GM12878 (cell line): Measurements from ENCODE around the gene M1AP. TPM values are rescaled to one million over a fixed set of nuclear protein-coding genes. Genes with fewer than 3 reads are reported as not detected.

Experiments used
- ATAC-seq: fragments of 200-7000 bp; cut with Tn5 transposase; 3 replicates; pipeline ENCODE4 v1.9.1; 2020; ENCODE audit warnings: mild to moderate bottlenecking, moderate library complexity
- BruUV-seq: library from RNA; stranded (reverse); fragments of 400-500 nt; replicated peaks from 2 replicates; lab custom pipeline; 2021; lab: Mats Ljungman, UMichigan
- CTCF ChIA-PET: fragments of 300-600 bp; sonication (Branson Sonifier 250); formaldehyde crosslinking; extraction: SDS; loops from one replicate; lab custom pipeline; 2021; ENCODE audit warnings: inconsistent platforms; lab: Yijun Ruan, JAX
- POLR2A ChIA-PET: fragments of 350-600 bp; formaldehyde crosslinking; extraction: SDS; loops from one replicate; lab custom pipeline; 2021; ENCODE audit warnings: inconsistent platforms; lab: Charles Lee
- RAD21 ChIA-PET: fragments of 300-600 bp; sonication (Branson Sonifier 250); formaldehyde crosslinking; loops from one replicate; lab custom pipeline; 2023; ENCODE audit warnings: antibody characterized with exemption; ENCODE audit not compliant: unreplicated experiment; lab: Charles Lee
- SMC1A ChIA-PET: fragments of 300-600 bp; sonication (Branson Sonifier 250); formaldehyde crosslinking; loops from one replicate; lab custom pipeline; 2023; ENCODE audit not compliant: unreplicated experiment, uncharacterized antibody; lab: Charles Lee
- DNase-seq: peaks from one replicate; pipeline ENCODE4 v3.0.0-alpha.2; 2011; ENCODE audit warnings: low read depth, low spot score
- FAIRE-seq: peaks from 3 replicates; lab custom pipeline; 2011; peaks lifted over from hg19 to GRCh38; lab: Jason Lieb, UNC
- H2AFZ ChIP-seq: 2 replicates; pipeline ENCODE4 v1.6.0; 2011; ENCODE audit warnings: low read depth, low read length, control low read depth; ENCODE audit not compliant: control insufficient read depth
- H3K27ac ChIP-seq: 2 replicates; pipeline ENCODE4 v1.5.1; 2011; ENCODE audit warnings: control low read depth; ENCODE audit not compliant: control insufficient read depth, insufficient read depth
- H3K27me3 ChIP-seq, 2 experiments: replicated peaks in 1 of 2; 2 replicates each; pipeline versions ENCODE4 v1.6.0 to v1.6.1; 2011; ENCODE audit warnings: low read length in 1 of 2; ENCODE audit not compliant: control insufficient read depth in 2 of 2, insufficient read depth in 2 of 2
- H3K36me3 ChIP-seq, 2 experiments: 2 replicates each; pipeline ENCODE4 v1.5.1; 2011; ENCODE audit warnings: low read length in 1 of 2; ENCODE audit not compliant: control insufficient read depth in 2 of 2, insufficient read depth in 2 of 2
- H3K4me1 ChIP-seq: 2 replicates; pipeline ENCODE4 v1.6.1; 2011; ENCODE audit warnings: mild to moderate bottlenecking, low read length, moderate library complexity, mixed read lengths; ENCODE audit not compliant: control insufficient read depth, insufficient read depth
- H3K4me2 ChIP-seq: 2 replicates; pipeline ENCODE4 v1.6.0; 2011; ENCODE audit warnings: control low read depth; ENCODE audit not compliant: control insufficient read depth, insufficient read depth
- H3K4me3 ChIP-seq: fragments of 200-600 bp; sonication (generic); 2 replicates; pipeline ENCODE4 v1.5.1; 2016
- H3K79me2 ChIP-seq: 2 replicates; pipeline ENCODE4 v1.6.0; 2011; ENCODE audit warnings: low read length; ENCODE audit not compliant: control insufficient read depth, insufficient read depth
- H3K9ac ChIP-seq: 2 replicates; pipeline ENCODE4 v1.8.0; 2011; ENCODE audit warnings: low read length, control low read depth, mixed read lengths; ENCODE audit not compliant: control insufficient read depth, insufficient read depth
- H3K9me3 ChIP-seq: replicated peaks from 3 replicates; pipeline ENCODE4 v1.5.1; 2011; ENCODE audit warnings: mild to moderate bottlenecking, low read length; ENCODE audit not compliant: control insufficient read depth, insufficient read depth
- H4K20me1 ChIP-seq: 2 replicates; pipeline ENCODE4 v1.6.0; 2011; ENCODE audit not compliant: control insufficient read depth, insufficient read depth
- ATF7 ChIP-seq: fragments of 450-650 bp; IDR thresholded peaks from 2 replicates; pipeline ENCODE4 v1.6.1; 2016; ENCODE audit warnings: low read depth, mild to moderate bottlenecking
- CBX5 ChIP-seq: sonication (generic); IDR thresholded peaks from 2 replicates; pipeline ENCODE4 v1.6.1; 2016; ENCODE audit warnings: low read depth, moderate library complexity, mild to moderate bottlenecking, inconsistent platforms
- CHD2 ChIP-seq: IDR thresholded peaks from 2 replicates; pipeline ENCODE4 v1.6.1; 2011; ENCODE audit warnings: low read depth, low read length, improper control_type of control experiment, borderline replicate concordance
- CHD4 ChIP-seq: fragments of 200-600 bp; sonication (generic); IDR thresholded peaks from 2 replicates; pipeline ENCODE4 v1.6.1; 2016; ENCODE audit warnings: mild to moderate bottlenecking
- JUND ChIP-seq: IDR thresholded peaks from 2 replicates; pipeline ENCODE4 v1.6.1; 2012; ENCODE audit warnings: low read depth, mild to moderate bottlenecking, low read length, improper control_type of control experiment, moderate library complexity
- NR2C1 ChIP-seq: fragments of 450-650 bp; IDR thresholded peaks from 2 replicates; pipeline ENCODE4 v1.6.1; 2017; ENCODE audit warnings: antibody characterized with exemption, mild to moderate bottlenecking, moderate library complexity
- PML ChIP-seq: IDR thresholded peaks from 2 replicates; pipeline ENCODE4 v1.6.1; 2012; ENCODE audit warnings: low read length, inconsistent platforms
- SP1 ChIP-seq: IDR thresholded peaks from one replicate; pipeline ENCODE4 v1.6.1; 2011; ENCODE audit warnings: low read depth, low read length
- SUZ12 ChIP-seq: fragments of 200-600 bp; sonication (generic); IDR thresholded peaks from one replicate; pipeline ENCODE4 v1.6.1; 2018; ENCODE audit warnings: antibody characterized with exemption, mild to moderate bottlenecking; ENCODE audit not compliant: unreplicated experiment
- YBX1 ChIP-seq: fragments of 450-650 bp; IDR thresholded peaks from 2 replicates; pipeline ENCODE4 v1.6.1; 2016; ENCODE audit warnings: antibody characterized with exemption
- WGBS: methylation state at CpG from one replicate; pipeline ENCODE4 v1.1.6; 2016; ENCODE audit warnings: low lambda C conversion rate; ENCODE audit not compliant: insufficient replicate concordance, insufficient coverage; ENCODE audit errors: missing lambda C conversion rate; 5-methylcytosine and 5-hydroxymethylcytosine counted together
- in situ Hi-C: fragments of 300-500 bp; cut with MboI; formaldehyde crosslinking; loops from 9 replicates; pipeline ENCODE4 v1.14.3; 2018; ENCODE audit warnings: mixed read lengths
- intact Hi-C: fragments of 100-400 bp; cut with micrococcal nuclease; formaldehyde crosslinking; loops from one replicate; pipeline ENCODE4 v1.14.2; 2022; ENCODE audit not compliant: unreplicated experiment
- polyA plus RNA-seq, 11 experiments: library from polyadenylated mRNA; depleted of rRNA in 4 of 11; unstranded in 6 of 11; stranded (reverse) in 5 of 11; fragments of >200 nt; fragmentation: Nextera tagmentation in 4 of 11; fragmentation: Illumina TruSeq in 1 of 11; extraction: Ambion mirVana in 4 of 11; extraction: Trizol in 1 of 11; gene quantifications; 1 replicate in 1 of 11; 2 replicates in 10 of 11; pipeline versions ENCODE4 v1.2.1 to v1.2.3, GENCODE V29; 2011 to 2016; ENCODE audit warnings: inconsistent platforms in 2 of 11, missing spikeins in 2 of 11, low read depth in 1 of 11
- total RNA-seq, 4 experiments: library from RNA; depleted of rRNA in 3 of 4; stranded (reverse); fragments of >200 nt in 3 of 4; fragmentation: Illumina TruSeq in 1 of 4; extraction: Trizol in 1 of 4; gene quantifications; 2 replicates each; pipeline versions ENCODE4 v1.2.1 to v1.2.3, GENCODE V29; 2013 to 2021
- TF ChIP-seq, protein P1 (sequence below): fragments of 450-650 bp; IDR thresholded peaks from 2 replicates; pipeline ENCODE4 v1.6.1; 2017; ENCODE audit warnings: mild to moderate bottlenecking, low read depth, inconsistent platforms; ENCODE audit not compliant: poor library complexity, severe bottlenecking
- TF ChIP-seq, protein P2 (sequence below): fragments of 450-650 bp; IDR thresholded peaks from 2 replicates; pipeline ENCODE4 v1.6.1; 2016; ENCODE audit warnings: mild to moderate bottlenecking
- TF ChIP-seq, protein P3 (sequence below): fragments of 450-650 bp; IDR thresholded peaks from 2 replicates; pipeline ENCODE4 v1.6.1; 2017; ENCODE audit warnings: antibody characterized with exemption, mild to moderate bottlenecking, moderate library complexity

The M1AP gene
- total and polyA plus RNA-seq, 10 of the 15 experiments (the other 5 are each of a cell fraction or from before 2014, with no cell fraction given): 0.04 to 0.32 (median 0.16) TPM; not detected in 4

DNA sequence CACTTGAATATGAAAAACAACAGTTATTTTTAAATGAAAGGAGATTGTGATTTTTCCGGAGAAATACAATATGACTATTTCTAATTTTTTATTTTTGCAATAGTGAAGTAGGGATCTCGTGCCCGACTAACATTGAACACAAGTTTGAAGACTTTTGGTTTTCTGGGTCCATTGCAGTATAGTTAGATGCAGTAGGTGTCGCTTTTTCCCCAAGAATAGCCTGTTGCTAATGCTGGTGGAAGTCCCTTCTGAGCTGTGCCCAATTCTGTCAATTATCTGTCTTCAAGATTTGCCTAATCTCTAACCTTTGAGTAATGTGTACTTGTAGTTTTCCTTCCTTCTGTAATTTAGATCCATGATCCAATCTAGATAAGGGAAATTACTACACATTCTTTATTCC lies 42.4 kb upstream of the M1AP start (continued):
- TF ChIP-seq CHD2: no peak
- TF ChIP-seq YBX1: no peak
- TF ChIP-seq CBX5: no peak
- TF ChIP-seq, protein P1, sequence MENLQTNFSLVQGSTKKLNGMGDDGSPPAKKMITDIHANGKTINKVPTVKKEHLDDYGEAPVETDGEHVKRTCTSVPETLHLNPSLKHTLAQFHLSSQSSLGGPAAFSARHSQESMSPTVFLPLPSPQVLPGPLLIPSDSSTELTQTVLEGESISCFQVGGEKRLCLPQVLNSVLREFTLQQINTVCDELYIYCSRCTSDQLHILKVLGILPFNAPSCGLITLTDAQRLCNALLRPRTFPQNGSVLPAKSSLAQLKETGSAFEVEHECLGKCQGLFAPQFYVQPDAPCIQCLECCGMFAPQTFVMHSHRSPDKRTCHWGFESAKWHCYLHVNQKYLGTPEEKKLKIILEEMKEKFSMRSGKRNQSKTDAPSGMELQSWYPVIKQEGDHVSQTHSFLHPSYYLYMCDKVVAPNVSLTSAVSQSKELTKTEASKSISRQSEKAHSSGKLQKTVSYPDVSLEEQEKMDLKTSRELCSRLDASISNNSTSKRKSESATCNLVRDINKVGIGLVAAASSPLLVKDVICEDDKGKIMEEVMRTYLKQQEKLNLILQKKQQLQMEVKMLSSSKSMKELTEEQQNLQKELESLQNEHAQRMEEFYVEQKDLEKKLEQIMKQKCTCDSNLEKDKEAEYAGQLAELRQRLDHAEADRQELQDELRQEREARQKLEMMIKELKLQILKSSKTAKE: no peak
- TF ChIP-seq SP1: no peak

DNA sequence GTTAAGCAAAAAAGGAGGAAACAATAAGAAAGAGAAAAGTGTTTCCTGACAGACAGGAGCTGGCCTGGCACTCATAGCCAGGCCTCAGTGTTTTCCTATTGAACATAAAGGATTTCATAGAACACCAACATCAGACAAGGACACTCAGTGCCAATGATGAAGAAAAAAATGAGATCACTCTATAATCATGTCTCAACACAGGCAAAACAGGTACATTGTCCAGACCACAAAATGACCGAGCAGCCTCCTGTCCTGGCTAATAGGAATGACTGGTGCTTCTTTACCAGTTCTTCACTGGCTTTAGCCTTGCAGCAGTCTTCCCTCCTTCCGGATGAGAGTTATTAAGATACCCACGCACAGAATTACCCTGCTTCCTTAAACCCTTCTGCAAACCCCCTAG lies 41.5 kb upstream of the M1AP start:
- no peak overlapping the region for H3K9ac ChIP-seq
- FAIRE-seq: no peak
- H2AFZ ChIP-seq: no peak overlapping the region
- H3K9me3 ChIP-seq: no peaks in the 10 kb centered on the region
- no peaks in the 10 kb centered on the region for H3K4me1 ChIP-seq
- no peak overlapping the region for H3K27ac ChIP-seq
- ChIA-PET SMC1A (interaction anchor here (1.4 to 2.6 kb wide), 3 partner anchors 10 to 22 kb away, joined by 3 to 11 read pairs (median 5); no protein-coding TSS in a partner anchor), RAD21 (interaction anchor here (0.9 to 1.4 kb wide), 2 partner anchors 188 to 938 kb away, joined by 3 to 4 read pairs; no protein-coding TSS in a partner anchor), CTCF (interaction anchor here (0.6 to 3.5 kb wide), 5 partner anchors 13 to 939 kb away, joined by 3 to 26 read pairs (median 15); no protein-coding TSS in a partner anchor), POLR2A (no interaction called here)
- no TSS peak for BruUV-seq
- in situ Hi-C loops (loop anchor here (10.0 kb wide), 1 partner anchor 915 kb away; no protein-coding TSS in a partner anchor), intact Hi-C loops (loop anchor here (1.0 to 10.0 kb wide), 2 partner anchors 187 to 935 kb away; no protein-coding TSS in a partner anchor)
- no peak for DNase-seq
- no peak overlapping the region for H3K4me3 ChIP-seq
- H3K36me3 ChIP-seq: no peaks in the 10 kb centered on the region
- 73% methylated on average over 3 of the region's 3 CpGs for WGBS
- no peaks in the 10 kb centered on the region for H4K20me1 ChIP-seq
- H3K27me3 ChIP-seq: no peaks in the 10 kb centered on the region; a peak in 1 of 4 replicates
- H3K79me2 ChIP-seq: no peaks in the 10 kb centered on the region
- ATAC-seq: no peak
- no peak overlapping the region for H3K4me2 ChIP-seq
- no peak for TF ChIP-seq NR2C1
- TF ChIP-seq CHD4: no peak
- TF ChIP-seq, protein P2, sequence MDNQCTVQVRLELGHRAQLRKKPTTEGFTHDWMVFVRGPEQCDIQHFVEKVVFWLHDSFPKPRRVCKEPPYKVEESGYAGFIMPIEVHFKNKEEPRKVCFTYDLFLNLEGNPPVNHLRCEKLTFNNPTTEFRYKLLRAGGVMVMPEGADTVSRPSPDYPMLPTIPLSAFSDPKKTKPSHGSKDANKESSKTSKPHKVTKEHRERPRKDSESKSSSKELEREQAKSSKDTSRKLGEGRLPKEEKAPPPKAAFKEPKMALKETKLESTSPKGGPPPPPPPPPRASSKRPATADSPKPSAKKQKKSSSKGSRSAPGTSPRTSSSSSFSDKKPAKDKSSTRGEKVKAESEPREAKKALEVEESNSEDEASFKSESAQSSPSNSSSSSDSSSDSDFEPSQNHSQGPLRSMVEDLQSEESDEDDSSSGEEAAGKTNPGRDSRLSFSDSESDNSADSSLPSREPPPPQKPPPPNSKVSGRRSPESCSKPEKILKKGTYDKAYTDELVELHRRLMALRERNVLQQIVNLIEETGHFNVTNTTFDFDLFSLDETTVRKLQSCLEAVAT: no peak
- TF ChIP-seq, protein P3, sequence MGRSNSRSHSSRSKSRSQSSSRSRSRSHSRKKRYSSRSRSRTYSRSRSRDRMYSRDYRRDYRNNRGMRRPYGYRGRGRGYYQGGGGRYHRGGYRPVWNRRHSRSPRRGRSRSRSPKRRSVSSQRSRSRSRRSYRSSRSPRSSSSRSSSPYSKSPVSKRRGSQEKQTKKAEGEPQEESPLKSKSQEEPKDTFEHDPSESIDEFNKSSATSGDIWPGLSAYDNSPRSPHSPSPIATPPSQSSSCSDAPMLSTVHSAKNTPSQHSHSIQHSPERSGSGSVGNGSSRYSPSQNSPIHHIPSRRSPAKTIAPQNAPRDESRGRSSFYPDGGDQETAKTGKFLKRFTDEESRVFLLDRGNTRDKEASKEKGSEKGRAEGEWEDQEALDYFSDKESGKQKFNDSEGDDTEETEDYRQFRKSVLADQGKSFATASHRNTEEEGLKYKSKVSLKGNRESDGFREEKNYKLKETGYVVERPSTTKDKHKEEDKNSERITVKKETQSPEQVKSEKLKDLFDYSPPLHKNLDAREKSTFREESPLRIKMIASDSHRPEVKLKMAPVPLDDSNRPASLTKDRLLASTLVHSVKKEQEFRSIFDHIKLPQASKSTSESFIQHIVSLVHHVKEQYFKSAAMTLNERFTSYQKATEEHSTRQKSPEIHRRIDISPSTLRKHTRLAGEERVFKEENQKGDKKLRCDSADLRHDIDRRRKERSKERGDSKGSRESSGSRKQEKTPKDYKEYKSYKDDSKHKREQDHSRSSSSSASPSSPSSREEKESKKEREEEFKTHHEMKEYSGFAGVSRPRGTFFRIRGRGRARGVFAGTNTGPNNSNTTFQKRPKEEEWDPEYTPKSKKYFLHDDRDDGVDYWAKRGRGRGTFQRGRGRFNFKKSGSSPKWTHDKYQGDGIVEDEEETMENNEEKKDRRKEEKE: no peak
- TF ChIP-seq JUND: no peak
- TF ChIP-seq PML: no peak
- no peak for TF ChIP-seq ATF7
- TF ChIP-seq SUZ12: no peak
